Measurements from ENCODE around the gene COL6A2.
"Not testable (repeated sequence)": the region's sequence is repeated elsewhere in the genome, so short reads cannot be mapped to it uniquely, and the experiment has no call there.

Gene COL6A2

GRCh38 chr21:46080171-46081021 lies 17.5 kb upstream of the COL6A2 start:
- no peak for DNase-seq

- DNase-seq: no peak
Observed at GRCh38 chr21:46081022-46081861, 16.7 kb upstream of the COL6A2 start.

GRCh38 chr21:46081862-46082712 lies 15.8 kb upstream of the COL6A2 start:
- DNase-seq: no peak

GRCh38 chr21:46082713-46082962 lies 15.3 kb upstream of the COL6A2 start:
- DNase-seq: no peak

- no peak for DNase-seq
Observed at GRCh38 chr21:46082963-46083790, 14.7 kb upstream of the COL6A2 start.

- DNase-seq: no peak
Observed at GRCh38 chr21:46083791-46084561, 13.9 kb upstream of the COL6A2 start.

GRCh38 chr21:46084709-46085108 lies 13.2 kb upstream of the COL6A2 start:
- DNase-seq: no peak

- not testable (repeated sequence) for DNase-seq
Observed at GRCh38 chr21:46085259-46085658, 12.7 kb upstream of the COL6A2 start.

- no peak for DNase-seq
Observed at GRCh38 chr21:46087641-46088040, 10.3 kb upstream of the COL6A2 start.

GRCh38 chr21:46088189-46088588 lies 9.7 kb upstream of the COL6A2 start:
- no peak for DNase-seq

GRCh38 chr21:46089285-46089684 lies 8.6 kb upstream of the COL6A2 start:
- no peak for DNase-seq

- no peak for DNase-seq
Observed at GRCh38 chr21:46091118-46091517, 6.8 kb upstream of the COL6A2 start.

GRCh38 chr21:46091631-46092025 lies 6.3 kb upstream of the COL6A2 start:
- no peak for DNase-seq

- no peak for DNase-seq
Observed at GRCh38 chr21:46092026-46092764, 5.7 kb upstream of the COL6A2 start.

- DNase-seq: no peak
Observed at GRCh38 chr21:46092811-46093667, 4.9 kb upstream of the COL6A2 start.

- no peak for DNase-seq
Observed at GRCh38 chr21:46093668-46094400, 4.1 kb upstream of the COL6A2 start.

GRCh38 chr21:46094401-46095082 lies 3.4 kb upstream of the COL6A2 start:
- DNase-seq: no peak

- DNase-seq: no peak
Observed at GRCh38 chr21:46095083-46095719, 2.7 kb upstream of the COL6A2 start.
